GM21360 (cell line): Measurements from ENCODE around the gene IKZF4.
A peak's percentile ranks its signal among the peaks of the same experiment; 100 is the strongest.
"Not testable (repeated sequence)": the region's sequence is repeated elsewhere in the genome, so short reads cannot be mapped to it uniquely, and the experiment has no call there.

Experiments used
- ATAC-seq: cut with Tn5 transposase; IDR thresholded peaks from one replicate; pipeline ENCODE4 v1.9.1; 2021; ENCODE audit warnings: mild to moderate bottlenecking, moderate library complexity; ENCODE audit not compliant: unreplicated experiment

The IKZF4 gene

DNA sequence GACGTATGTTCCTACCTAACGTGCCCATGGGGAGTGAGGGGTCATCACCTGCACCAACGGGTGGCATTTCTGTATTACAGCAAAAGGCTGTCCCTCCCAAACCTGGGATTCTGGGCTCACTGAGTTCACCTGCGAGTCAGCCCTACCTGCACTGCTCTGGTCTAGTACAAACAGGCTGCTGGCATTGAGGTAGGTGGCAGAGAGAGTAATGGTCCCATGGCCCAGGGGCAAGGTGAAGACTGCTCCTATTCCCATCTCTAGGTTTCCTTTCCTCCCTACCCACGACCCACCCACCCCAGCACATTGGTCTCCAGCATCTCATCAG is 23.3 kb upstream of the IKZF4 start:
- no peak for ATAC-seq

DNA sequence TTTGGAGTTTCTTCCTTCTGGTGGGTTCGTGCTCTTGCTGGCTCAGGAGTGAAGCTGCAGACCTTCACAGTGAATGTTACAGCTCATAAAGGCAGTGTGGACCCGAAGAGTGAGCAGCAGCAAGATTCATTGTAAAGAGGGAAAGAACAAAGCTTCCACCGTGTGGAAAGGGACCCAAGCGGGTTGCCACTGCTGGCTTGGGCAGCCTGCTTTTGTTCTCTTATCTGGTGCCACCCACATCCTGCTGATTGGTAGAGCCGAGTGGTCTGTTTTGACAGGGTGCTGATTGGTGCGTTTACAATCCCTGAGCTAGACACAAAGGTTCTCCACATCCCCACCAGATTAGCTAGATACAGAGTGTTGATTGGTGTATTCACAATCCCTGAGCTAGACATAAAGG is 21.3 kb upstream of the IKZF4 start:
- ATAC-seq: not testable (repeated sequence)

DNA sequence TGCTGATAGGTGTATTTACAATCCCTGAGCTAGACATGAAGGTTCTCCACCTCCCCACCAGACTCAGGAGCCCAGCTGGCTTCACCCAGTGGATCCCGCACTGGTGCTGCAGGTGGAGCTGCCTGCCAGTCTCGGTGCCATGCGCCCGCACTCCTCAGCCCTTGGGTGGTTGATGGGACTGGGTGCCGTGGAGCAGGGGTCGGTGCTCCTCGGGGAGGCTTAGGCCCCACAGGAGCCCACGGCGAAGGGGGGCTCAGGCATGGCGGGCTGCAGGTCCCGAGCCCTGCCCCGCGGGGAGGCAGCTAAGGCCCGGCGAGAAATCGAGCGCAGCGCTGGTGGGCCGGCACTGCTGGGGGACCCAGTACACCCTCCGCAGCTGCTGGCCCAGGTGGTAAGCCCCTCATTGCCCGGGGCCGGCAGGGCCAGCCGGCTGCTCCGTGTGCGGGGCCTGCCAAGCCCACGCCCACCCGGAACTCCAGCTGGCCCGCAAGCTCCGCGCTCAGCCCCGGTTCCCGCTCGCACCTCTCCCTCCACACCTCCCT is 20.8 kb upstream of the IKZF4 start:
- not testable (repeated sequence) for ATAC-seq

DNA sequence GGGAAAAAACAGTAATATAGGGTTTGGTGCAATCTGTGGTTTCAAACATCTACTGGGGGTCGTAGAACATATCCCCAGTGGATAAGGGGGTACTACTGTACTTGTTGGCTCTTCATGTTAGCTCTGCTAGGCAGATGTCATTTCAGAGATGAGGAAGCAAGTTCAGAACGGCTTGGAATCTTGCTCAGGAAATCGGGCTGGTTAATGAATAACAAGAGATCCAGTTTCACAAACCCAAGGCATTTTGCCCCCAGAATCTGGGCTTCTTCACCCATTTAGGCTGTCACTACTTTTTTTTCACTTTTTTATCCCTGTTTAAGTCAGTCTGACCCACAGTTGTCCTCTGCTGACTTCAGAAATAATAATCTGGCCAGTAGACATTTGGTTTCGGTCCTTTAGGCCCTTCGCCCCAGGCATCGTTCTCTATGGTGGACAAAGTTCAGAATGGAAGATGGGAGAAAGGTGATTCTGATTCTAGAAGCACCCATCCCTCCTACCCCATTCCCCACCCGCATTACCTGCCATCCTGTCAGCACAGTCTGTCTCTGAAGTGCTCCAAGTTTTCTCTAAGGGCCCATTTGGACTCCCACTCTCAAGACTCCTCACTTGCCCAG is 19.2 kb upstream of the IKZF4 start:
- no peak for ATAC-seq

DNA sequence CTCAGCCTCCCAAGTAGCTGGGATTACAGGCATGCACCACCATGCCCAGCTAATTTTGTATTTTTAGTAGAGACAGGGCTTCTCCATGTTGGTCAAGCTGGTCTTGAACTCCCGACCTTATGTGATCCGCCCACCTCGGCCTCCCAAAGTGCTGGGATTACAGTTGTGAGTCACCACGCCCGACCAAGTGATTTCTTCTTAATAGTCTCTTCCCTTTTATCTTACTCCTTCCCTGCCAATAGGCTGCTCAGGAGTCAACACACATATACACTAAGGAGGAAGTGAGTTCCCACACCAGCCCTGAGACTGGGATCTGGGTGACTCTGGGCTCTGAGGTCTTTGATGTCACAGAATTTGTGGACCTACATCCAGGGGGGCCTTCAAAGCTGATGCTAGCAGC is 17.5 kb upstream of the IKZF4 start:
- not testable (repeated sequence) for ATAC-seq

DNA sequence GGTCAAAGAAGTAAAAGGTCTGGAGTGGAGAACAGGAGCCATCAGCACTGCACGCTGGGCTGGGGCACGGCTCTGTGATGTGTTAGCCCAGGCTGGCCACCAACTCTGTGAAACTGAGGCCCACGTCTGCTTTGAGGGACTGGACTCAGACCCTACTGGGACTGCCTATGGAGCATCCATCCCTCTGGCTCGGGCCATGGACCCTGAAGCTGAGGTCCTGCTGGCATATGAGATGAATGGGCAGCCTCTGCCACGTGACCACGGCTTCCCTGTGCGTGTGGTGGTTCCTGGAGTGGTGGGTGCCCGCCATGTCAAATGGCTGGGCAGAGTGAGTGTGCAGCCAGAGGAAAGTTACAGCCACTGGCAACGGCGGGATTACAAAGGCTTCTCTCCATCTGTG is 16.6 kb upstream of the IKZF4 start:
- no peak for ATAC-seq

DNA sequence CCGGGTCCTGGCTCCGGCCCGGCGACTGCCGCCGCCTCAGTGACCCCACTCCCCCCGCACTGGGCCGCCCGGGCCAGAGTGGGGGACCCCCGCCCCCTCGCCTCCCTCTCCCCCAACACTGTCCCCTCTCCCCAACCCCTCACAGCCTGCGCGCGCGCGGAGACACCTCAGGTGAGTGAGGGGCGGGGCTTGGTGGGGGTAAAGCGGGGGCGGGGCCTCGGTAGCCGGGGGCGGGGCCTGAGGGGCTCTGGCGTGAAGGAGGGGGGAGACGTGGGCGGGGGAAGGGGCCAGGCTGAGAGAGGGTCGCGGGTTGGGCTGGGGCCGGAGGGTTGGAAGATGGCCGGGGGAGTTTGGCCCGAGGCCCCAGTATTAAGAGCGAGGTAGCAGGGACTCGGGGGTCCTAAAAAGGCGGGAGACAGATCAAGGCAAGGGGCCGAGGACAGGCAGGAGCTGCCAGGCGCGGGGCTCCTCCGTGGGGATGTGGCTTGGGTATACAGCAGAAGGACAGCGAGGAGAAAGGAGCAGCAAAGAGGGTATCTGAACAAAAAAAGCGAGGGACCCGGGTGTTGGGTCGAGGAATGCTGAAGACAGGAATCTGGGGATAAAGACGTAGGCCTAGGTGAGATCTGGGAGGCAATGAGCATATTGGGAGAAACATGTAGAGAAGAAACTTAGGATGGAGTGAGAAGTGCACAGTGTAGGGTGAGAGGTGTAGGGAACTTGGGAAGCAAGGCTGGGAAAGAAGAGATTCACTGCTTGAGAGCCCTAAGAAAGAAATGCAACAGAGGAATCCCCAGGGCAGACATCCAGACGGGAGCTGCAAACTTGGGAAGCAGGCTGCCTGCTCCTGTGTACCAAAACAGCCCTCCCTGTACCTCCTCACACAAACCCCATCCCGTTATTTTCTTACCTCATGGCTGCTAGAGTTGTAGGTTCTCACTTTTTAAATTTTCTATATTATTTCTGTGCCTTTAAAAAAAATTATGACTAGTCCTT is 13.0 kb upstream of the IKZF4 start:
- peak; percentile 32 for ATAC-seq

DNA sequence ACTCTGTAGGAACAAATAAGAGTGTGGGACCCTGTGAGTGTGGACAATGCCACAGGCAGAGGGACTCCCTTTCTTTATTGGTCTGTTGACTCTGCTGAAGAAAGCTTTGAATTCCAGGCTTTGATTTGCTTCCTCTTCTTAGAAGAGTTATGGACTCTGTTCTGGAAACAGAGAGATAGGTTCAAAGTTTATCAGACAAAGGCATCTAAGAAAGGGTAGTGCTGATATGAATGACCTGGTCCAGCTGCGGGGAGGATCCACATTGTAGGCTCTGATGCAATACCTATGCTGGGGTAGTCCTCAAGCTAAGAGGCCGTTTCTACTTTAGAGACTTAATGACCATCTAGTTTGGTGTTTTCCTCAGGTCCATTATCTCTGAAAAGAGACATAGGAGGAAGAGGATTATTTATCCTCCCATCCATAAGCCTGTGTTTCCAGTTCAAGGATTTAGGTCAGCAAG is 10.7 kb upstream of the IKZF4 start:
- ATAC-seq: no peak

DNA sequence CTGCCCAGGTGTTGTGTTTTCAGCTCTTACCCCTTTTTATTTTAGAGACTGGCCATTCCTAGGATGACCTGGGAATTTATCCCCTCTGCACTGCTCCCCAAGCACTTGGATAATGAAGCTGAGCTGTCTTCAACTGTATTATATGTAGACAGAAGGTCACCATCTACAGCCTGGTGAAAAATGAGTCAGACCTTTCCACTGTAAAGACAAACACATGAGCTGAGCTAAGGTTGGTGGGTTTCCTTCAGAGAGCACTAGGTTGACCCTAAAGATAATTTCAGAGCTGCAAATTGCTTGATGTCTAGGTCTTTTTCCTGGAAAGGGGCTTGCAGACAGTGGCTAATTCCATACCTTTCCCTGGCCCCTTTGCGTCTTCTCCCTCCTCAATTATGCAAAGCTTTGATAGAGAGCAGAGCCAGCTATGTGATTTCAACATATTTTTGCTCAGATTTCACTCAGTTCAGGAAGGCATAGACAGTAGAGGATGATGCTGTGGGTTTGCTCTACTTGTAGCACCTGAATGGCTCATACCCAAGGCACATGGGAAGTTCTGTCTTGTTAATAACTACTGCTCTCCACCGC is 9.2 kb upstream of the IKZF4 start:
- ATAC-seq: no peak

DNA sequence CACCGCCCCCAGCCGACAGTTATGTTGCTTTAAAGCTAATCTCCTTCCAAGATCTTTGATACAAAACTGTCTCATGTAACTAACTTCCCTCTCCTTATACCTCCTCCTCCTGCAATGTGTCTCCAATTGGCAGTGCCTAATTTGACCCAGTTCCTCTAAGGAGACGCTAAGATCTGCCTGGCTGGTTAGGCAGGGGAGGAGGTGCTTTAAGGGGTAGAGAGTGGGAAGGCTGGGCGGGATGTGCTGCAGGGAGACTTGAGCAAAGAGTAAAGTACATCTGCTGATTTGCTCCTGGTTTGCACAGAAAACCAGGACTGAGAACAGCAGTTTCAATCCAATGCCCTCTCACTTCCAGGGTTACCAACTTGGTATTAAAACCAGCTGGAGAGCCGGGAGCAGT is 7.4 kb upstream of the IKZF4 start:
- no peak for ATAC-seq

DNA sequence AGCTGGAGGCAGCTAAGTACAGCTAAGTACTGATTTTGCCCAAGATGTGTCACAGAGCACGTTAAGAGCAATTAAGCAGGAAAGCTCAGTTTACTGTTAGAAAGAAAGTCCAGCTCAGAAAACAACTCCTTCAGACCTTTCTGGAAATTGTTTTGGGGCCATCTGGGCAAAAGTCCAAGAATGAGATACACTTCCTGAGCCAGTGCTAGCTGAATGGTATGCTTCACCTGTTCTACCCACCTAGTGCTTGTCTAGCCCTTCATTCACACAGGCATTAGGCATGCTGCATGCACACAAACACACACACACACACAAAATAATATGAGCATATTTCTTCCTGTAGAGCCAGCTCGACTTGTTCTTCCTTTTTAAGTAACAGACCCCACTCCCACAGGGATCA is 6.6 kb upstream of the IKZF4 start:
- ATAC-seq: no peak

DNA sequence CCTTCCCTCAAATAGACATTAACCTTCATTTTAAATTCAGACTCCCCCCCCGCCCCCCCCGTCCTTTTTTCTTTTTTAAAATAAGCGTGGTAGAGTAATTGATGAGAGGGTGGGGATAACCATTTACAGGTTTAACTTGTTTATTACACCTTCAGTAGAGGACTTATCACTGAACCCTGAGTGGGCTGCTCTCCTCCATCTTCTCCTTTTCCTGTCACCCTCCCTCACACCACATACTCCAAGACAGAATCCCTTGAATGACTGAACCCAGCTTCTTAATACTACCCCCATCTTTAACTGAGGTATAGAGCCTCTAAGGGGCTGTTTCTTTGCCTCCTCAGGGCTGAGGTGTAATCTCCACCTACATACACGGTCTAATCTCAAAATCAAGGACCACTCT is 3.7 kb upstream of the IKZF4 start:
- no peak for ATAC-seq

DNA sequence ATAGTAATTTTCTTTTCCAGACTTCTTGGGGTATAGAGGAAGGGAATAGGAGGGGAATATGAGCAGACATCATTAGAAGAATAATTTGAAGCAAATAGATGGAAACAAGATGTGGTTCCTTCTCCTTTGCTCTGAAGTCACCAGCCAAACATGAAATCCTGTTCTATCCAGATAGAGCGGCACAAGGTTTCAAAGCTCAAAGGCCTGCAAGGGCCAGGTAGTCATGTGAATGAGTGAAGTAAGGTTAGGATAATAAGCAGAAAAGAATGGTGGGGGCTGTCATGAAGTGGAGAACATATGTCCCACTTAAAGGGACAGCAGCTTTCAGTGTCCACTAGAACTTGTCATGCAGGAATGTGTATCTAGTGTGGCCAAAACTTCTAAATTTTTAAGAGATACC is 2.5 kb upstream of the IKZF4 start:
- ATAC-seq: no peak

DNA sequence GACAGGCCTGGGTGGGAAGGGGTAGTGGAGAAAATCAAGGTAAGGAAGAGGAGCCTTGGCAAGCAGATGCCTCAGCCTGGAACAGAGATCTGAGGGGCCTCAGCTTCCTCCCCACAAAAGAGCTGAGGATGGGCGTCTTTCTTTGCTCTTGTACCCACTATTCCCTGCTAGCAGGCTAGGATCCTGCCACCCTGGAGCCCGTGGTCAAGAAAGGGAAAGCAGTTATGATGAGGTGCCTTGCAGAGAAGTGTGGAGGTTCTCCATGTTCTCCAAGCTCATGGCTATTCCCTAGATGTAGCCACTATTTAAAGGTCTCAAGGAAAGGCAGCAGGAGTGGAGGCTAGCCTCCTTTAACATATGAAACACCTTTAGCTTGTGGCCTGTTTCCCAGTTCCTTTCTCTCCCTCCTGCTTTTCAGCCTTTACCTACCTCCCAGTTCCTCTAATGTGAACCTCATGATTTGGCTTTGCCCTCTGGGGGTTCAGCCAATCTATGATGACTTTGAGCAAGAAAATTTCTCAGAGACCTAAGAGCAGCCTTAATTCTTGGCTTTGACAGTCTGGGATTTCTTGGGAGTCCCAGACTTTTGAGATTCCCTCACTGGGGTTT is 1.1 kb downstream of the IKZF4 start:
- no peak for ATAC-seq

DNA sequence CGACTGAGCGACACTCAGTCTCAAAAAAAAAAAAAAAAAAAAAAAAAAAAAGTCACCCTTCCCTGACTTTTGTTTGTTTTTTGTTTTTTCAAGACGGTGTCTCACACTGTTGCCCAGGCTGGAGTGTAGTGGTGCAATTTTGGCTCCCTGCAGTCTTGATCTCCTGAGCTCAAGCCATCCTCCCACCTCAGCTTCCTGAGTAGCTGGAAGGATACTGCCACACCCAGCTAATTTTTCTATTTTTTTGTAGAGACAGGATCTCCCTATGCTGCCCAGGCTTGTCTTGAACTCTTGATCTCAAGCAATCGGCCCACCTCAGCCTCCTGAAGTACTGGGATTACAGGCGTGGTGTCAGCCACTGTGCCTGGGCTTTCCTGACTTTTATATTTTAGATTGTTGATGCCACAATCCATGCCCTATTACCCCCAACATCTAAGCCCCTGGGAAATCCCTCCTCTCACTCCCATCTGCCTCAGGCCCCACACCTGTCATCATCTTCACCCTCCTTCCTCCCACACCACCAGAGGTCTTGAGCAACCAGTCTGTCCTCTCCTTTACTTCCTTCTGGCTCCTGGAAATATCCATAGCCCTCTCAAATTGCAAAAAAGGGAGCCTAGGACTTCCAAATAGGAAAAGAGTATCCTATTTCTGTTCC is 7.8 kb downstream of the IKZF4 start:
- ATAC-seq: no peak

DNA sequence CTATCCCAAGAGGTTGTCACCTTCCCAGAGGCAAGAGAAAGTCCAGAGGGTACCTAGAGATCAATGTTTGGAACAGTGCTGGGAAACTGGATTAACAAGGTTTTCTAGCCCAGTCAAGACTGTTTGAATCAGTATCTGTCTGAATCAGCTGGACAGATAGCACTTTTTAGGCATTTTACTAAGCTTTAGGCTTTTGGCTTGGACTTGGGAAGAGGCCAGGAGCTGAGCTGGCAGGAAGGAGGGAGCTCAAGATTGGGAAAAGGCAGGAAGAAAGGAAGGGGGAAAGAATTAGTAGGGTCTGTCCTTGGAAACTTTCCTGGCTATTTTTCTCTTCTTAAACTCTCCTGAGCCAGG is 8.3 kb downstream of the IKZF4 start:
- no peak for ATAC-seq

DNA sequence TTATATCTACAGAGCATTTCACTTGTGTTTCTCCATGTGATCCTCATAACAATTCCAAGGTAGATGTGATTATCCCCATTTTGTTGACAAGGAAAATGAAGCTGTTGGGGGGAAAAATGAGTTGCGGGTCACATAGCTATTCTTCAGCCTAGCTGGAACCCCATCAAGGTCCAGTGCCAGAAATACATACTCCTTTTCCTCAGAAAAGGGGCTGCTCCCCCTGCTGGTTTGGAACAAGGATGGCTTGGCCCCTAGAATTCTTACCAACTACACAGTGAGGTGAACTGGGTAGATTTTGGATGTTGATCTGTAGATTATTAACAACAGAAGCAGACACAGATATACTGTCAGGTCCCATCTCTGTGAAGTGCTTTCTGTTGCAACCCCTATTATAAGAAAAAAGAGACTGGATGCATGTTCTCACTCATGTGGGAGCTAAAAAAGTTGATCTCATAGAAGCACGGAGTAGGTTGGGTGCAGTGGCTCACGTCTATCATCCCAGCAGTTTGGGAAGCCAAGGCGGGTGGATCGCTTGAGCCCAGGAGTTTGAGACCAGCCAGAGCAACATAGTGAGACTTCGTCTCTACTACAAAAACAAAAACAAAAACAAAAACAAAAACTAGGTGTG is 8.9 kb downstream of the IKZF4 start:
- ATAC-seq: no peak

DNA sequence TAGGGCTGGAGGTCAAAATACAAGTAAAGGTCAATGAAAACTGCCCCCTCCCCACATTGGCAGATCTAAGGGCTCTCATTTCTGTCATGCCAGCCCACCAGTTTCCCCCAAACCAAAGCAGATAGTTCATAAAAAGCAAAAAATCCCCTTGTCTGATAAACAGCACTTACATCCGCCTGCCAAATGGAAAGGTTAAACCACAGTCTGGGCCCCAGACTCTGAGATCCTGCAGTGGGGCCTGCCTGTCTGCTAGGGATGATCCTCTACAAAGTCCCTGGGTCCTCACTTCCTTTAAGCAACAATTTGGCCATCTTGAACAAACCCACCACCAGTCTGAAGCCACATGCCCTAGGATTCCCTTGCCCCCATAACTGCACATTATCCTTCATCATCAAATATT is 11.1 kb downstream of the IKZF4 start:
- ATAC-seq: no peak

DNA sequence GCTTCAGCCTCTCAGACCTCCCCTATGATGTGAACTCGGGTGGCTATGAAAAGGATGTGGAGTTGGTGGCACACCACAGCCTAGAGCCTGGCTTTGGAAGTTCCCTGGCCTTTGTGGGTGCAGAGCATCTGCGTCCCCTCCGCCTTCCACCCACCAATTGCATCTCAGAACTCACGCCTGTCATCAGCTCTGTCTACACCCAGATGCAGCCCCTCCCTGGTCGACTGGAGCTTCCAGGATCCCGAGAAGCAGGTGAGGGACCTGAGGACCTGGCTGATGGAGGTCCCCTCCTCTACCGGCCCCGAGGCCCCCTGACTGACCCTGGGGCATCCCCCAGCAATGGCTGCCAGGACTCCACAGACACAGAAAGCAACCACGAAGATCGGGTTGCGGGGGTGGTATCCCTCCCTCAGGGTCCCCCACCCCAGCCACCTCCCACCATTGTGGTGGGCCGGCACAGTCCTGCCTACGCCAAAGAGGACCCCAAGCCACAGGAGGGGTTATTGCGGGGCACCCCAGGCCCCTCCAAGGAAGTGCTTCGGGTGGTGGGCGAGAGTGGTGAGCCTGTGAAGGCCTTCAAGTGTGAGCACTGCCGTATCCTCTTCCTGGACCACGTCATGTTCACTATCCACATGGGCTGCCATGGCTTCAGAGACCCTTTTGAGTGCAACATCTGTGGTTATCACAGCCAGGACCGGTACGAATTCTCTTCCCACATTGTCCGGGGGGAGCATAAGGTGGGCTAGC is 13.9 kb downstream of the IKZF4 start:
- no peak for ATAC-seq

DNA sequence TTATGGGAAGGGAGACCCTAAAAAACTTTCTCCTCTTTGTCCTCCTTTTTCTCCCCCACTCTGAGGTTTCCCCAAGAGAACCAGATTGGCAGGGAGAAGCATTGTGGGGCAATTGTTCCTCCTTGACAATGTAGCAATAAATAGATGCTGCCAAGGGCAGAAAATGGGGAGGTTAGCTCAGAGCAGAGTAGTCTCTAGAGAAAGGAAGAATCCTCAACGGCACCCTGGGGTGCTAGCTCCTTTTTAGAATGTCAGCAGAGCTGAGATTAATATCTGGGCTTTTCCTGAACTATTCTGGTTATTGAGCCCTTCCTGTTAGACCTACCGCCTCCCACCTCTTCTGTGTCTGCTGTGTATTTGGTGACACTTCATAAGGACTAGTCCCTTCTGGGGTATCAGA is 16.3 kb downstream of the IKZF4 start:
- ATAC-seq: no peak
